HG02885 (cell line): ENCODE results near the gene MUC20.

ENCODE experiments used
- ATAC-seq: cut with Tn5 transposase; IDR thresholded peaks from one replicate; pipeline ENCODE4 v1.9.1; 2021; ENCODE audit warnings: mild to moderate bottlenecking; ENCODE audit not compliant: unreplicated experiment, poor library complexity

Gene MUC20

GRCh38 chr3:195752066-195752465 lies 31.3 kb downstream of the MUC20 start:
- ATAC-seq, result no peak

- ATAC-seq, result no peak
These were observed 32.0 kb downstream of the MUC20 start for GRCh38 chr3:195752546-195753331.

- no peak for ATAC-seq
These were observed 32.8 kb downstream of the MUC20 start for GRCh38 chr3:195753581-195753980.

GRCh38 chr3:195754141-195754540 lies 33.4 kb downstream of the MUC20 start:
- no peak for ATAC-seq

- no peak for ATAC-seq
These were observed 34.1 kb downstream of the MUC20 start for GRCh38 chr3:195754906-195755305.

DNA sequence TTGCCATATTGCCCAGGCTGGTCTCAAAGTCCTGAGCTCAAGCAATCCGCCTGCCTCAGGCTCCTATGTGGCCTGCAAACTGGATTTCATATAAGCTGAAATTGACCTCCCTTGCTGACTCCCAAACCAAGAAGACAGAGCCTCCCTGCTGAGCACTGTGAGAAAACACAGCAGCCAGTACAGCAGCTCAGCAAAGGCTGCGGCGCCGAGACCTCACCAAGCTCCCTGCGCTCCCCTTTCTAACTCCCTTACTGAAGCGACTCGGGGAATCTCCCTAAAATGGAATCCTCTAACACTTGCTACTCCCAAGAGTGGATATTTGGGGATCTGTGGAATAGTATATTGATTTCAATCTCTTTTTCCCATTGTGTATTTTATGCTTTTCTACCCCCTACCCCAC lies 34.6 kb downstream of the MUC20 start:
- ATAC-seq, result no peak

DNA sequence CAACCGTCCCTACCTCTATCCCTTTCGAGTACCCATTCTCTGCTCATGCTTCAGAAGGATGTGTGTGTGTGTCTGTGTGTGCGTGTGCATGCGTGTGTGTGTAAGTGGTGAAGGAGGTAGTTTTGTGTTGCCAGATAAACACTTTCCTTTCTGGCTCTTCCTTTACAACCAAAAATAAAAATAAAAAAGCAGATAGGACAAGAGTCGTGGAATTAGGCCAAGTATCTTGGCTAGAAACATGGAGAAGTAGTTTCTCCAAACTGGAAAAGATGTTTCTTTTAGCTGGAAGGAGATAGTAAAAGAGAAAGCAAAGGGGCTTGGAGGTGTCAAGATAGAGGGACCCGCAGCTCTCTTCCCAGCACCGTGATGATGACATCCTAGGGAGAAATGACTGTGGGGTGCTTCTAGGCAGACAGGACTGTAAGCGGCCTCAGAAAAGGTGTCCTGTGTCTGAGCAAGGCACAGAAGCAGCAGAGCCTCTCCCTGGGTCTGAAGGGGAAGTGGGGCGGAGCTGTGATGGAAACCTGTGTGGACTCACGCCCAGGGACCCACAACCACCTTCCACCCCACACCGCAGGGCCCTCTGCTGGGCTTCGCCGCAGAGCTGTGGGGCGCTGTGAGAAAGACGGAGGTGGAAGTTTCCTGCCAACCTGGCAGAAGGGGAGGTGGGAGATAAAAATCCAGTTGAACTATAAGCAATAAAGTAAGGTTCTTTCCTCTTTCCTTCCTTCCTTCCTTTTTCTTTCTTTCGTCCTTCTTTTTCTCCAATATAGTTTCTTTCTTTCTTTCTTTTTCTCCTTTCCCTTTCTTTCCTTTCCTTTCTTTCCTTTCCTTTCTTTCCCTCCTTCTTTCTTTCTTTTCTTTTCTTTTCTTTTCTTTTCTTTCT lies 35.3 kb downstream of the MUC20 start:
- ATAC-seq, result no peak

DNA sequence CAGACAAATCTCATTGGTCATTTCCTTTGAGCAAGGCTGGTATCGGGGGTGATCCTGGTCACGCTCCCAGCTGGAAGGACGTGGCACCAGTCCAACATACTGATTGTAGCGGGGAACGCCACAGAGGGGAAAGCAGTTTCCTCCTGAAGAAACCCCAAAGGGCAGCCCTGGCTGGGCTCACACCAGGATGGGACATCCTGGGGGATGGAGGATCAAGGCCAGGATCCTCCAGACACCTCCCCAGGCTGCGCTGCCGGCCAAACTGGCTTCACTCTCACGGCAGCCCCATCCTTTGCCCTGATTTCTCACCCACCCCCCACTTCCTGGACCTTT lies 36.6 kb downstream of the MUC20 start:
- ATAC-seq, result no peak

DNA sequence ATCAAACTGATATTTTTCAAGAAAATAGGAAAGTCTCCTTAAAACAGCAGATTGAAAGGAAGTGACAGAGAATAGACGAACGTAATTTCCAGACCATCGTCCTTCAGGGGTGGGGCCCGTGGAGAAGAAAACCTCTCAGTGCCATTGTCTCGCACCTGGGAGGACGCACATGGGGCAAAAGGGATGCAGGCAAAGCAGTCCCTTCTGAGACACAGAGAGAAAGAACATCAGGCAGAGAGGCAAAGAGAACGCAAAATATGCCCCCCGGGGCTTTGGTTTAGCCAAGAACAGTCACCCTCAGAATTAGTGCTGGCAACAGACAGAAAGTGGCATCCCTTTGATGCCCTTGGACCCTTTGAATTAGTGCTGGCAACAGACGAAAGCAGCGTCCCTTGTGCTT lies 37.0 kb downstream of the MUC20 start:
- no peak for ATAC-seq

DNA sequence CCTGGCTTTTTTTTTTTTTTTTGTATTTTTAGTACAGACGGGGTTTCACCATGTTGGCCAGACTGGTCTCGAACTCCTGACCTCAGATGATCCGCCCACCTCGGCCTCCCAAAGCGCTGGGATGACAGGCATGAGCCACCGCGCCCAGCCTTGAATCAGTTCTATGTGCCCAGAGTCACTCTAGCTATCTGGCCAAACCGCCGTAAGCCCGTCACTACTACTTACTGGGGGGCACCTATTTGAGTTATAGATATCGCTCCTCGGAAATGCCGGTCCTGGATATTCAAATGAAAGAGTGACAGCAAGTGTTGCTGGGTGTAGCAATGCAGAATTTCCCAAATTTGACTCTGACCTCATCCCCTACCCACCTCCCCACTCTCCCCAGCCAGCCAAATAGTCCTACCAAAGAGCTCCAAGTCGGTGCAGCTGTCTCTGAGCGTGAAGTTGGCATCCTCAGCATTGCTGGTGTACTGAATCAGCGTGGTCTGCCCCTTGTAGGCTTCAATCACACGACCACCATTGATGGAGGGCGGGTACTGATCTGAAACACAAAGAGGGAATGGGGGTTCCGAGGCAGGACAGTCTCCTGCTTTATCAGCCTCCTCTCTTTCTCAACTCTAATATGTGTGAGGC lies 38.1 kb downstream of the MUC20 start:
- ATAC-seq, result no peak

- ATAC-seq, result no peak
These were observed 39.8 kb downstream of the MUC20 start for GRCh38 chr3:195760345-195761122.

DNA sequence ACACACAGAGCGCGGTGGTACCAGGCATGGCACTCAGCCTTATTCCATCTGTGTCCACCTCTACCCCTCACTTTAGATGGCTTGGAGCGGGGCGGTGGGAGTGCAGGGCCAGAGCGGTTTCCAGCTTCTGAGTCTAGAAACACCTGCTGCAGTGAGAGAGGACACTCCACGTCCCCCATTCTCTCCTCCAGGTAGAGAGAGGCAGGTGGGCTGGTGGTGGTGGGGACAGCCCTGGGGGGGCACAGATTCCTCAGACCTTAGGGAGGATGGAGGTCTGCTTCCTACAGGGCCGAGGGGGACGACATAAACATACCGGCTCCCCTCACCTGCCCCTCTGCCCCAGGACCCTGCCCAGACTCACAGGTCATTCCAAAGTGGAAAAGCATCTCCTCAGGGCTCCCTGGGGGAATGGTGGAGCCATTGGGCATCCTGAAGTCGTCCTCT lies 40.4 kb downstream of the MUC20 start:
- ATAC-seq, result no peak

DNA sequence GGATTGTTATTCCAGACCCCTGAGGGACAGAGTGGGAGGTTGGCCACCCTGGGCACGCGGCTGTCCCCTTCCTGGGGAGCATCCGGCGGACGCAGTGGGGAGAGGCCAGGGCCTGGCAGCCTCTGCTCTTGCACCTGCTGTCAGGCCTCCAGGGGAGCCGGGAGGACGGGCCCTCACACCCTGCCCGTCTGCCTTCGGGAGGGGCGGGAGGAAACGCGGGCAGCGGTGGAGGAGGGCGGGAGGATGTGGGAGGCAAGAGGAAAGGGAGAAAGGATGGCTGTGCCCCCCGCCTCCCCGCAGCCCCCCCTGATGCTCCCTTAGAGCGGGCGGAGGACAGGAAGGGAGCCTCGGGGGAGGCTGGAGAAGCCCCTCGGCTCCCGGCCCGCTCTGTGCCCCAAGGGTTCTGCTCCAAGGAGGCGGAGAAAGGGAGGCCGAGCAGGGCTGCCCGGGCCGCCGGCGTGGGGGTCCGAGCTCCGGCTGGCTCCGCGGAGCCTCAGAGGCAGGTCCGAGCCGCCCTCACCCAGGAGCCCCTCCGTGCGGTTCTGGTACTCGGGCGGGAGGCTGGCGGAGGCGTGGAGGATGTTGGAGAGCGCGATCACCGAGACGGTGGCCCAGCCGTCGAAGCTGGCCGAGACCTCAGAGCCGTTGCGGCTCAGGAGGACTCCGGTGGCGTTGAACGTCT lies 40.9 kb downstream of the MUC20 start:
- no peak for ATAC-seq

DNA sequence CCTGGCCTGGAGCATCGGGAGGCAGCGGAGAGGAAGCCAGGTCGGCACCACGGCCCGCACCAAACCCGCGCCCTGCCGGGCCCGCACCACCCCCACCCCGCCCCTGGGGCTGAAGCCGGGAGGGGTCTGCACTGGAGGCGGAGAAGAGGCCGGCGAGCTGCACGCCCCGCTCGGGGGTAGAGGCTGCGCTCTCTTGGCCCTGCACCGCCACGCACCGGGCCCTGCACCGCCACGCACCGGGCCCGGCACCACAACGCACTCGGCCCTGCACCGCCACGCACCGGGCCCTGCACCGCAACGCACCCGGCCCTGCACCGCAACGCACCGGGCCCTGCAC lies 41.4 kb downstream of the MUC20 start:
- ATAC-seq, result no peak

DNA sequence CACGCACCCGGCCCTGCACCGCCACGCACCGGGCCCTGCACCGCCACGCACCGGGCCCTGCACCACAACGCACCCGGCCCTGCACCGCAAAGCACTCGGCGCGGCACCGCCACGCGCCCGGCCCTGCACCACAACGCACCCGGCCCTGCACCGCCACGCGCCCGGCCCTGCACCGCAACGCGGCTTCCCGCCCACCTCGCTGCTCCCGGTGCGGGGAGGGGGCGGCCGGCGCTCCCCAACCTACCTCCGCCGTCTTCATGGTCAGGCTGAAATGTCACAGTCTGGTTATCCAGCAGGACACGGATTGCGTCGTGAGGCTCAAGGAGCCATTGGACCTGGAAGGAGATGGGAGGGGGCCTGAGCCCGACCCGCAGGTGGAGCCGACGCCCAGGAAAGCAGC lies 41.8 kb downstream of the MUC20 start:
- ATAC-seq, result no peak

DNA sequence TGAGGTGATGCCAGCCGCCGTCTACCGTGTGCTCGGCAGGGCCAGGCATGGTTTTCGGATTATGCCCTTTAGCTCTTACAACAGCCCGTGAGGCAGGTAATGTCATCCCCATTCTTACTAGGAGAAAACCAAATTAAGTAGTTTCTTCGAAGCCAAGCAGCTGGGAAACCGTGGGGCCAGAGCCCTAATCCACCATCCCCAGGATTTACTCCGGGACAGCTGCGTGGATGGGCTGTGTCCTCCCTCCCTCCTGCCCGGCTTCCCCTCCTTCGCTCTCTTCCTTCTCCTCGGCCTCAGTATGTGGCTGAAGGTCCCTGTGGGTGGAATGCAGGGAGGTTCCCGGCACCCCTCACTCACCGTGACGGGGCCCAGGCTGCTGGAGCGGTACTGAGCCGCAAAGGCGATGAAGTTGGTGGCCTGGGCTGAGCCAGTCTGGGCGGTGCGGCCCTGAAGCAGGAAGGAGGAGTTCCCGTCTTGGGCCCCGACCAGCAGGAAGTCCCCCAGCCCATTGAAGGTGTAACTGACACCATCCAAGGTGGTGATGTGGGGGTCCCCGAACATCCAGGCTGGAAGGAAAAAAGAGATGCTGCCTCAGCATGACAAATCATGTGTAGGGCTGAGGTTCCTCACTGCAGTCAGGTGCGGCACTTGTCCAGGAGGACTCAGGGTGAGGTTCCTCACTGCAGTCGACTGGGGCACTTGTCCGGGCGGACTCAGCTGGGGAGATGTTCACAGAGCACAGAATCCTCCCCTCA lies 42.5 kb downstream of the MUC20 start:
- no peak for ATAC-seq

DNA sequence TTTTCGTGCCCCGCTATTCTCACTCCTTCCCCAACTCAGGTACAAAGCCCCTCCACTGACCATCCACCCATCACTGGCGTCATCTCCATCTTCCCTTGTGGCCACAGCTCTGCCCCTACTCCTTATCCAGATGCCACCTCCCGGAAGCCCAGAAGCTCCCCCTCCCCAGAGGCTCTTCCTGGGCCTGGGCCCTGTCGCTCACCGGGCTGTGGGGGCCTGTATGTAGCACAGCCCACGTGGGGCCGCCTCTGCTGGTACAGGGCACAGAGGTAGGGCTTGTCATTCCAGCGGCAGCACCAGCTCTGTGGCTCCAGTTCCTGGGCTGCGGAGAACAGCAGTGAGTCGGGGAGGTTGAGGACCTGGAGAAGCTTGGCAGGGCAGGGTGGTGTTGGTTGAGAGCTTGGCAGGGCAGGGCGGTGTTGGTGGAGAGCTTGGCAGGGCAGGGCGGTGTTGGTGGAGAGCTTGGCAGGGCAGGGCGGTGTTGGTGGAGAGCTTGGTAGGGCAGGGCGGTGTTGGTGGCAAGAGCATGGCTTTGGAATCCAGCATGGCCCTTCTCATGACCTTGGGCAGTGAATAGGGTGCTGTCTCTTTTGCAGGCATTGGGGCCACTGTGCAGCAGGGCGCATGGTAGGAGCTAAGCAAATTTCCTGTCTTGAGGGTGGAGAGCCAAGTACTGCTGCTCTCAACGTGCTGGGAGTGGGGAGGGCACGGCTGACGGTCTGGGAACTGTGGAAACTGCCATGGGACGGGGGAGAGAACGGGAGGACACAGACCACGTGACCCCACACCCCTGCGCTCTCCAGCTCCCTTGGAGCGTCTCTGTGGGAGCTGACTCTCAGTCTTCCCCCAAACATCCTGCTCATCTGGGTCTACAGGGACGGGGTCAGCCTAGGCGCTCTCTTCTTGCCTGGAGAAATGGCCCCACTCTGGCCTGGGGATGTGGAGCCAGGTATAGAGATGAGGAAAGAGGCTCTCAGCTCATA lies 43.4 kb downstream of the MUC20 start:
- ATAC-seq, result no peak
